Ovary (tissue), 9 donors: Measurements from ENCODE around the gene CYGB. TPM values are rescaled to one million over a fixed set of nuclear protein-coding genes. Genes with fewer than 3 reads are reported as not detected.

Experiments
- DNase-seq, 5 donors: peaks; one replicate each; pipeline ENCODE4 v3.0.0-alpha.2; 2019 to 2020
- H3K27ac ChIP-seq, 2 donors: fragments of 200-600 bp; one replicate each; pipeline versions ENCODE4 v1.5.1 to v1.8.0; 2019 to 2022
- H3K27me3 ChIP-seq: fragments of 200-600 bp; one replicate; pipeline ENCODE4 v1.8.0; 2022
- H3K36me3 ChIP-seq: fragments of 200-600 bp; sonication (generic); one replicate; pipeline ENCODE4 v1.5.1; 2019
- H3K4me1 ChIP-seq: one replicate; pipeline ENCODE4 v1.8.1; 2013; ENCODE audit warnings: mild to moderate bottlenecking, moderate library complexity; ENCODE audit not compliant: insufficient read depth
- H3K4me3 ChIP-seq: fragments of 200-600 bp; sonication (generic); one replicate; pipeline ENCODE4 v1.5.1; 2017
- H3K9me3 ChIP-seq, 2 donors: fragments of 200-600 bp in 1 of 2; sonication (generic) in 1 of 2; one replicate each; pipeline versions ENCODE4 v1.5.1 to v1.8.1; 2013 to 2019; ENCODE audit warnings: mild to moderate bottlenecking in 1 of 2, moderate library complexity in 1 of 2
- CTCF ChIP-seq, 3 donors: fragments of 450-650 bp in 2 of 3; fragments of 200-600 bp in 1 of 3; IDR thresholded peaks; one replicate each; pipeline versions ENCODE4 v1.5.1 to v1.8.0; 2016 to 2022; ENCODE audit warnings: antibody characterized with exemption in 3 of 3, mild to moderate bottlenecking in 1 of 3
- EP300 ChIP-seq: sonication (generic); formaldehyde crosslinking; IDR thresholded peaks from one replicate; pipeline ENCODE4 v1.6.1; 2017; ENCODE audit warnings: antibody characterized with exemption
- POLR2A ChIP-seq: fragments of 450-650 bp; IDR thresholded peaks from one replicate; pipeline ENCODE4 v1.6.1; 2017; ENCODE audit warnings: antibody characterized with exemption, mild to moderate bottlenecking, moderate library complexity
- WGBS, 3 donors: extraction: QIAGEN DNeasy Blood & Tissue Kit in 1 of 3; methylation state at CpG; one replicate each; pipeline versions ENCODE4 v1.1.5 to v1.1.7; 2013 to 2017; 5-methylcytosine and 5-hydroxymethylcytosine counted together
- intact Hi-C, 4 donors: fragments of 100-400 bp; cut with DNase I; formaldehyde crosslinking; loops; one replicate each; pipeline versions ENCODE4 v1.11.0 to v1.15.1; 2022 to 2023
- polyA plus RNA-seq, 2 donors: library from polyadenylated mRNA; stranded (reverse); fragments of 200-250 nt in 1 of 2; fragments of 350-450 nt in 1 of 2; fragmentation: Illumina TruSeq in 1 of 2; extraction: RNeasy Lipid Tissue Mini Kit (QIAGEN cat#74804) in 1 of 2; gene quantifications; one replicate each; pipeline ENCODE4 v1.2.3, GENCODE V29; 2013 to 2014
- total RNA-seq, 7 donors: library from RNA; depleted of rRNA in 2 of 7; stranded (reverse); fragments of >200 nt in 2 of 7; fragmentation: NEBNext Ultra II Directional in 3 of 7; extraction: Animal tissue kit (Norgen Biotek cat#: 25700) in 3 of 7; gene quantifications; one replicate each; pipeline versions ENCODE4 v1.1.0 to v1.2.4, GENCODE V29; 2016 to 2023
- donor health status: DM: no; HTN: no; CAD: no; lungs with moderate emphysema.
- donor health status: DM: no; HTN: no; CAD: no.
- donor health status: Bipolar disorder and iron deficiency.
- donor health status: DM: yes; HTN: yes; CAD: no.
- donor health status: DM: no; HTN: no; CAD: no.
- donor health status: DM: yes; HTN: yes; CAD: no.

The CYGB gene
- total and polyA plus RNA-seq, 9 donors, result 3.9 to 35.7 (median 8.1) TPM

- 16 to 34% (median 23%) methylated on average over 11 of the region's 11 CpGs for WGBS, 3 donors
- no peak overlapping the region for H3K27ac ChIP-seq
- intact Hi-C loops, result loop anchor here in 3 of 4 donors (1.0 to 2.0 kb wide), 2 partner anchors 24 kb away; no protein-coding TSS in a partner anchor
- peak in 3 of 5 donors; percentile 35 to 55 (median 37) for DNase-seq
- TF ChIP-seq CTCF (IDR thresholded peaks at IDR 0.05) (no peak), POLR2A (no peak), EP300 (no peak)
- no peaks in the 10 kb centered on the region for H3K36me3 ChIP-seq
- no peak overlapping the region for H3K4me3 ChIP-seq
- H3K27me3 ChIP-seq, result no peaks in the 10 kb centered on the region
- H3K9me3 ChIP-seq, result no peaks in the 10 kb centered on the region
- peaks cover 34% of the 10 kb centered on the region for H3K4me1 ChIP-seq
Measured at GRCh38 chr17:76546556-76547182, 9.2 kb upstream of the CYGB start.

GRCh38 chr17:76545918-76546555, 8.5 kb upstream of the CYGB start:
- Histone ChIP-seq H3K9me3 (no peaks in the 10 kb centered on the region), H3K4me1 (peaks cover 36% of the 10 kb centered on the region), H3K4me3 (no peak overlapping the region), H3K27me3 (no peaks in the 10 kb centered on the region), H3K27ac (no peak overlapping the region), H3K36me3 (no peaks in the 10 kb centered on the region)
- WGBS, 3 donors, result 63 to 72% (median 71%) methylated on average over 13 of the region's 13 CpGs
- DNase-seq, result peak in 2 of 5 donors; percentile 21 to 39
- intact Hi-C loops, result loop anchor here in 2 of 4 donors (2.0 kb wide), 1 partner anchor 23 kb away; no protein-coding TSS in a partner anchor
- TF ChIP-seq EP300 (no peak), POLR2A (no peak), CTCF (IDR thresholded peaks at IDR 0.05) (no peak)

GRCh38 chr17:76544546-76545365, 7.2 kb upstream of the CYGB start:
- Histone ChIP-seq H3K36me3 (no peaks in the 10 kb centered on the region), H3K9me3 (no peaks in the 10 kb centered on the region), H3K27me3 (no peaks in the 10 kb centered on the region), H3K27ac (peak overlapping the region in 1 of 2 donors; percentile 69), H3K4me1 (peaks cover 43% of the 10 kb centered on the region), H3K4me3 (no peak overlapping the region)
- DNase-seq, result peak; percentile 69 to 83 (median 81)
- 24 to 31% (median 25%) methylated on average over 21 to 24 of the region's 24 CpGs for whole genome bisulfite sequencing, 3 donors
- intact Hi-C loops, result no loop called here
- TF ChIP-seq POLR2A, result no peak
- no peak for TF ChIP-seq EP300
- no peak for TF ChIP-seq CTCF (IDR thresholded peaks at IDR 0.05)

GRCh38 chr17:76543826-76544545, 6.5 kb upstream of the CYGB start:
- Histone ChIP-seq H3K27me3 (no peaks in the 10 kb centered on the region), H3K4me3 (no peak overlapping the region), H3K4me1 (peaks cover 43% of the 10 kb centered on the region), H3K36me3 (no peaks in the 10 kb centered on the region), H3K27ac (peak overlapping the region in 1 of 2 donors; percentile 69), H3K9me3 (no peaks in the 10 kb centered on the region)
- WGBS, 3 donors, result 16 to 41% (median 28%) methylated on average over 22 of the region's 22 CpGs
- TF ChIP-seq POLR2A, result no peak
- no peak for TF ChIP-seq EP300
- no peak for TF ChIP-seq CTCF (IDR thresholded peaks at IDR 0.05)
- intact Hi-C loops, result no loop called here
- DNase-seq, result peak in 2 of 5 donors; percentile 18 to 53
